ENCODE data around the gene GNL2.
A peak's percentile ranks its signal among the peaks of the same experiment; 100 is the strongest.
"Not testable (repeated sequence)": the region's sequence is repeated elsewhere in the genome, so short reads cannot be mapped to it uniquely, and the experiment has no call there.

Gene GNL2

DNA sequence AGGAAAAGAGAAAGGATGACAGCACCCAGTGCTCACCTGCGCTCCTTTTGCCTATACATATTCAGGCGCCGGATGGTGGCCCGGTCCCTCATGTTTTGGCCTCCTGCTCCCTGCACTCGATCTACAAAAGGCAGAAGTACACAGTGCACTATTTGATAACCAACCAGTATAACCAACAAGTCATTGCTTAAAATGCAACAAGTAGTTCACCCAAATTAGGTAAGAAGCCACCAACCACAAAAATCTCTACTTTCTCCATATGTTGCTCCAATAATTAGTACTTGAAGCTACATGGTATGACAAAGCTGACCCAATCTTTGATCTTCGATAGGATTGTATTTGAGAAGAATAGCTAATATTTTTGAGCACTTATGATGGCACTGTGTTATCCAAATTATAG is 2.0 kb downstream of the GNL2 start:
- Histone ChIP-seq H3K4me2 (ENCODE audit: low read length) (peak overlapping the region; percentile 67), H3K27me3 (ENCODE audit: control insufficient read depth, low read length) (no peaks in the 10 kb centered on the region), H3K27ac (ENCODE audit: low read depth, low read length) (no peak overlapping the region), H4K20me1 (ENCODE audit: control insufficient read depth, insufficient read depth, low read depth, low read length) (0 out of 2 replicates have a peak, but pooled peaks cover 10% of the 10 kb centered on the region), H3F3A (ENCODE audit: control insufficient read depth, insufficient read depth) (no peaks in the 10 kb centered on the region), H3K9me3 (ENCODE audit: control insufficient read depth, insufficient read depth, low read length) (no peaks in the 10 kb centered on the region), H3K4me3 (ENCODE audit: low read length) (0 out of 2 replicates have a peak overlapping the region, but pooled peaks have one; percentile 34), H3K79me2 (ENCODE audit: control insufficient read depth, low read length) (peaks cover 59% of the 10 kb centered on the region), H3K4me1 (ENCODE audit: control insufficient read depth, low read length) (peaks cover 18% of the 10 kb centered on the region), H3K9me2 (replicated peaks; ENCODE audit: control insufficient read depth, low read length) (no peaks in the 10 kb centered on the region), H3K36me3 (ENCODE audit: control insufficient read depth, low read length) (peaks cover 50% of the 10 kb centered on the region)
- TF ChIP-seq EZH2phosphoT487 (IDR thresholded peaks at IDR 0.05; ENCODE audit: borderline replicate concordance, low read length), result no peak
- TF ChIP-seq, protein P1, sequence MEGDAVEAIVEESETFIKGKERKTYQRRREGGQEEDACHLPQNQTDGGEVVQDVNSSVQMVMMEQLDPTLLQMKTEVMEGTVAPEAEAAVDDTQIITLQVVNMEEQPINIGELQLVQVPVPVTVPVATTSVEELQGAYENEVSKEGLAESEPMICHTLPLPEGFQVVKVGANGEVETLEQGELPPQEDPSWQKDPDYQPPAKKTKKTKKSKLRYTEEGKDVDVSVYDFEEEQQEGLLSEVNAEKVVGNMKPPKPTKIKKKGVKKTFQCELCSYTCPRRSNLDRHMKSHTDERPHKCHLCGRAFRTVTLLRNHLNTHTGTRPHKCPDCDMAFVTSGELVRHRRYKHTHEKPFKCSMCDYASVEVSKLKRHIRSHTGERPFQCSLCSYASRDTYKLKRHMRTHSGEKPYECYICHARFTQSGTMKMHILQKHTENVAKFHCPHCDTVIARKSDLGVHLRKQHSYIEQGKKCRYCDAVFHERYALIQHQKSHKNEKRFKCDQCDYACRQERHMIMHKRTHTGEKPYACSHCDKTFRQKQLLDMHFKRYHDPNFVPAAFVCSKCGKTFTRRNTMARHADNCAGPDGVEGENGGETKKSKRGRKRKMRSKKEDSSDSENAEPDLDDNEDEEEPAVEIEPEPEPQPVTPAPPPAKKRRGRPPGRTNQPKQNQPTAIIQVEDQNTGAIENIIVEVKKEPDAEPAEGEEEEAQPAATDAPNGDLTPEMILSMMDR (IDR thresholded peaks at IDR 0.05; ENCODE audit: low read depth, low read length, poor library complexity, severe bottlenecking), result no peak

DNA sequence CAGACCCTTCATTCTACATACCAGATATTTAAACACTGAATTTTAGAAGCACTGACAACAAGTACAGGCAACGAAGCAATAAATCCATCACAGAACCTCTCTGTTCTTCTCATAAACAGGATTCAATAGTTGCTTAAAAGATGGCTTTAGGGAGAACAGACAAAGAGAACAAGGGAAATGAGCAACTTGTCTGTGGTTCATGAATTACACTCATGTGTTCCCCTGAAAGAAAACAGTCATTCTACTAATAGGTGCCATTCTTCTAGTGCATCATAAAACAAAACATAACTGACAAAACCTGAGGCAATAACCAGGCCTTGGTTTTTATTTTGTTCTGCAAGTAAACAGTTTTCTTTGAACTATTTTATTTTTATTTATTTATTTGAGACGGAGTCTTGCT is 6.8 kb downstream of the GNL2 start:
- H3K27me3 ChIP-seq (ENCODE audit: control insufficient read depth, low read length), result no peaks in the 10 kb centered on the region
- H4K20me1 ChIP-seq (ENCODE audit: control insufficient read depth, insufficient read depth, low read depth, low read length), result 0 out of 2 replicates have a peak, but pooled peaks cover 6% of the 10 kb centered on the region
- no peak overlapping the region for H3K4me2 ChIP-seq (ENCODE audit: low read length)
- TF ChIP-seq, protein P1 (IDR thresholded peaks at IDR 0.05; ENCODE audit: low read depth, low read length, poor library complexity, severe bottlenecking), result no peak
- no peak for TF ChIP-seq EZH2phosphoT487 (IDR thresholded peaks at IDR 0.05; ENCODE audit: borderline replicate concordance, low read length)
- peaks cover 4% of the 10 kb centered on the region for H3K4me1 ChIP-seq (ENCODE audit: control insufficient read depth, low read length)
- no peak overlapping the region for H3K27ac ChIP-seq (ENCODE audit: low read depth, low read length)
- H3K9me3 ChIP-seq (ENCODE audit: control insufficient read depth, insufficient read depth, low read length), result no peaks in the 10 kb centered on the region
- no peaks in the 10 kb centered on the region for H3F3A ChIP-seq (ENCODE audit: control insufficient read depth, insufficient read depth)
- peaks cover 45% of the 10 kb centered on the region for H3K79me2 ChIP-seq (ENCODE audit: control insufficient read depth, low read length)
- H3K9me2 ChIP-seq (replicated peaks; ENCODE audit: control insufficient read depth, low read length), result no peaks in the 10 kb centered on the region
- H3K4me3 ChIP-seq (ENCODE audit: low read length), result no peak overlapping the region
- H3K36me3 ChIP-seq (ENCODE audit: control insufficient read depth, low read length), result peaks cover 84% of the 10 kb centered on the region

DNA sequence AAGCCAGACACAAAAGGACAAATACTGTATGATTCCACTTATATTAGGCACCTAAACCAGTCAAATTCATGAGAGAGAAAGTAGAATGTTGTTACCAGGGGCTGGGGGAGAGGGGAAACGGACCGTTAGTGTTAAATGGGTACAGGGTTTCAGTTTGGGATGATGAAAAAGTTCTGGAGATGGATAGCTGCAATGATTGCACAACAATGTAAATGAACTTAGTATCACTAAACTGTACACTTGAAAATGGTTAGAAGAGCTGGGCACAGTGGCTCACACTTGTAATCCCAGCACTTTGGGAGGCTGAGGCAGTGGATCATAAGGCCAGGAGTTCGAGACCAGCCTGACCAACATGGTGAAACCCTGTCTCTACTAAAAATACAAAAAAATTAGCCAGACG is 11.2 kb downstream of the GNL2 start:
- H3K79me2 ChIP-seq (ENCODE audit: control insufficient read depth, low read length), result peaks cover 22% of the 10 kb centered on the region
- H3K27me3 ChIP-seq (ENCODE audit: control insufficient read depth, low read length); H3K4me2 ChIP-seq (ENCODE audit: low read length); H3K9me2 ChIP-seq (replicated peaks; ENCODE audit: control insufficient read depth, low read length); H3K4me3 ChIP-seq (ENCODE audit: low read length); H3K9me3 ChIP-seq (ENCODE audit: control insufficient read depth, insufficient read depth, low read length); H4K20me1 ChIP-seq (ENCODE audit: control insufficient read depth, insufficient read depth, low read depth, low read length); H3K4me1 ChIP-seq (ENCODE audit: control insufficient read depth, low read length); H3F3A ChIP-seq (ENCODE audit: control insufficient read depth, insufficient read depth); H3K27ac ChIP-seq (ENCODE audit: low read depth, low read length): not testable (repeated sequence)
- H3K36me3 ChIP-seq (ENCODE audit: control insufficient read depth, low read length), result peaks cover 84% of the 10 kb centered on the region

DNA sequence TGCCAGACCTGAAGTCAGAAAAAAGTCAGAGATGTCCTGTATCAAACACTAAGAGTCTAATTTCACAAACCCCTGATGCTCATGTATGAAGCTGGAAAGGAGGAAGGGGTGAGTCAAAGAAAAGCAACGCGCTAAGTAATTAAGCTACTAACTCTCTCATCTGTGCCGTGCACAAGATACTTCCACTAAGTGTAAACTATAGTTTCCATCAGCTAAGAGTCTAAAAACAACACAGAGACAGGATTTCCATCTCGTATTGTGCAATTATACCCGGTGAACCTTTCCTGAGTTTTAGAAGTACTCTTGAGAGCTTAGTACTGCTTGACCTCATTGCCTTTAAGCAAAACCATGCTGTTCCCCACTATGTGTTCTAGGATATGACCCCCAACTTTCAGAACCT is 20.0 kb downstream of the GNL2 start:
- H3F3A ChIP-seq (ENCODE audit: control insufficient read depth, insufficient read depth), result no peaks in the 10 kb centered on the region

More for the DNA sequence above, 20.0 kb downstream of the GNL2 start:
- no peak for TF ChIP-seq EZH2phosphoT487 (IDR thresholded peaks at IDR 0.05; ENCODE audit: borderline replicate concordance, low read length)
- TF ChIP-seq, protein P1 (IDR thresholded peaks at IDR 0.05; ENCODE audit: low read depth, low read length, poor library complexity, severe bottlenecking), result no peak
- H4K20me1 ChIP-seq (ENCODE audit: control insufficient read depth, insufficient read depth, low read depth, low read length), result no peaks in the 10 kb centered on the region; the same call in 1 of the 2 replicates
- H3K9me3 ChIP-seq (ENCODE audit: control insufficient read depth, insufficient read depth, low read length), result no peaks in the 10 kb centered on the region
- no peak overlapping the region for H3K4me3 ChIP-seq (ENCODE audit: low read length)
- no peak overlapping the region for H3K27ac ChIP-seq (ENCODE audit: low read depth, low read length)
- H3K9me2 ChIP-seq (replicated peaks; ENCODE audit: control insufficient read depth, low read length), result no peaks in the 10 kb centered on the region
- no peaks in the 10 kb centered on the region for H3K4me1 ChIP-seq (ENCODE audit: control insufficient read depth, low read length)
- H3K79me2 ChIP-seq (ENCODE audit: control insufficient read depth, low read length), result peaks cover 9% of the 10 kb centered on the region
- no peaks in the 10 kb centered on the region for H3K27me3 ChIP-seq (ENCODE audit: control insufficient read depth, low read length)
- H3K4me2 ChIP-seq (ENCODE audit: low read length), result no peak overlapping the region
- H3K36me3 ChIP-seq (ENCODE audit: control insufficient read depth, low read length), result peaks cover 89% of the 10 kb centered on the region

All from DOHH2 (cell line).